ENCODE data around the gene TGFBR1. TPM values are rescaled to one million over a fixed set of nuclear protein-coding genes. Genes with fewer than 3 reads are reported as not detected.

Gene TGFBR1
- total and polyA plus RNA-seq, 2 donors: 17.0 to 19.4 TPM

GRCh38 chr9:99143655-99144054, 38.7 kb downstream of the TGFBR1 start:
- Histone ChIP-seq H3K9me3 (ENCODE audit: control insufficient read depth in 2 of 2, insufficient read depth in 1 of 2, low read length in 1 of 2) (no peaks in the 10 kb centered on the region), H3K4me1 (ENCODE audit: control insufficient read depth in 2 of 2, insufficient read depth in 2 of 2, low read length in 2 of 2) (no peaks in the 10 kb centered on the region), H3K4me3 (ENCODE audit: low read length in 2 of 2) (no peak overlapping the region), H3K27ac (ENCODE audit: low read depth in 1 of 2, low read length in 1 of 2) (no peak overlapping the region), H3K36me3 (ENCODE audit: control insufficient read depth in 2 of 2, insufficient read depth in 2 of 2, low read length in 1 of 2) (peaks cover 0 to 22% of the 10 kb centered on the region in 2 donors), H3K27me3 (ENCODE audit: control insufficient read depth in 2 of 2, insufficient read depth in 1 of 2, low read length in 1 of 2) (no peaks in the 10 kb centered on the region)
- DNase-seq (ENCODE audit: low read depth in 6 of 9, low spot score in 9 of 9): no peak
- 95% methylated on average over 3 of the region's 3 CpGs for WGBS

- no peak overlapping the region for H3K27ac ChIP-seq (ENCODE audit: low read depth in 1 of 2, low read length in 1 of 2)
- H3K36me3 ChIP-seq (ENCODE audit: control insufficient read depth in 2 of 2, insufficient read depth in 2 of 2, low read length in 1 of 2): peaks cover 0 to 26% of the 10 kb centered on the region in 2 donors
Observed at GRCh38 chr9:99144966-99145365, 40.1 kb downstream of the TGFBR1 start.

GRCh38 chr9:99146574-99146973, 41.7 kb downstream of the TGFBR1 start:
- H3K27ac ChIP-seq (ENCODE audit: low read depth in 1 of 2, low read length in 1 of 2): no peak overlapping the region
- peaks cover 5% of the 10 kb centered on the region in 2 donors for H3K4me1 ChIP-seq (ENCODE audit: control insufficient read depth in 2 of 2, insufficient read depth in 2 of 2, low read length in 2 of 2)
- H3K36me3 ChIP-seq (ENCODE audit: control insufficient read depth in 2 of 2, insufficient read depth in 2 of 2, low read length in 1 of 2): peaks cover 0 to 26% of the 10 kb centered on the region in 2 donors
- DNase-seq (ENCODE audit: low read depth in 6 of 9, low spot score in 9 of 9): no peak
- no peaks in the 10 kb centered on the region for H3K9me3 ChIP-seq (ENCODE audit: control insufficient read depth in 2 of 2, insufficient read depth in 1 of 2, low read length in 1 of 2)
- 98% methylated on average over 4 of the region's 4 CpGs for WGBS
- H3K27me3 ChIP-seq (ENCODE audit: control insufficient read depth in 2 of 2, insufficient read depth in 1 of 2, low read length in 1 of 2): no peaks in the 10 kb centered on the region
- no peak overlapping the region for H3K4me3 ChIP-seq (ENCODE audit: low read length in 2 of 2)

More at GRCh38 chr9:99144966-99145365, 40.1 kb downstream of the TGFBR1 start:
- H3K9me3 ChIP-seq (ENCODE audit: control insufficient read depth in 2 of 2, insufficient read depth in 1 of 2, low read length in 1 of 2): no peaks in the 10 kb centered on the region
- H3K4me3 ChIP-seq (ENCODE audit: low read length in 2 of 2): no peak overlapping the region
- DNase-seq (ENCODE audit: low read depth in 6 of 9, low spot score in 9 of 9): no peak
- WGBS: 87% methylated on average over 4 of the region's 4 CpGs
- peaks cover 0 to 5% of the 10 kb centered on the region in 2 donors for H3K4me1 ChIP-seq (ENCODE audit: control insufficient read depth in 2 of 2, insufficient read depth in 2 of 2, low read length in 2 of 2)
- H3K27me3 ChIP-seq (ENCODE audit: control insufficient read depth in 2 of 2, insufficient read depth in 1 of 2, low read length in 1 of 2): no peaks in the 10 kb centered on the region

- peaks cover 5% of the 10 kb centered on the region in 2 donors for H3K4me1 ChIP-seq (ENCODE audit: control insufficient read depth in 2 of 2, insufficient read depth in 2 of 2, low read length in 2 of 2)
- no peak overlapping the region for H3K27ac ChIP-seq (ENCODE audit: low read depth in 1 of 2, low read length in 1 of 2)
- no peak overlapping the region for H3K4me3 ChIP-seq (ENCODE audit: low read length in 2 of 2)
- H3K36me3 ChIP-seq (ENCODE audit: control insufficient read depth in 2 of 2, insufficient read depth in 2 of 2, low read length in 1 of 2): peaks cover 0 to 26% of the 10 kb centered on the region in 2 donors
- no peak for DNase-seq (ENCODE audit: low read depth in 6 of 9, low spot score in 9 of 9)
- H3K27me3 ChIP-seq (ENCODE audit: control insufficient read depth in 2 of 2, insufficient read depth in 1 of 2, low read length in 1 of 2): no peaks in the 10 kb centered on the region
- no peaks in the 10 kb centered on the region for H3K9me3 ChIP-seq (ENCODE audit: control insufficient read depth in 2 of 2, insufficient read depth in 1 of 2, low read length in 1 of 2)
Observed at GRCh38 chr9:99147177-99147576, 42.3 kb downstream of the TGFBR1 start.

- peak; percentile 33 to 90 (median 70) for DNase-seq (ENCODE audit: low read depth in 6 of 9, low spot score in 9 of 9)
Observed at GRCh38 chr9:99150451-99151171, 45.7 kb downstream of the TGFBR1 start.

GRCh38 chr9:99154356-99154755, 49.4 kb downstream of the TGFBR1 start:
- no peaks in the 10 kb centered on the region for H3K27me3 ChIP-seq (ENCODE audit: control insufficient read depth in 2 of 2, insufficient read depth in 1 of 2, low read length in 1 of 2)
- no peak overlapping the region for H3K4me3 ChIP-seq (ENCODE audit: low read length in 2 of 2)
- peaks cover 0 to 1% of the 10 kb centered on the region in 2 donors for H3K36me3 ChIP-seq (ENCODE audit: control insufficient read depth in 2 of 2, insufficient read depth in 2 of 2, low read length in 1 of 2)
- H3K27ac ChIP-seq (ENCODE audit: low read depth in 1 of 2, low read length in 1 of 2): no peak overlapping the region
- H3K4me1 ChIP-seq (ENCODE audit: control insufficient read depth in 2 of 2, insufficient read depth in 2 of 2, low read length in 2 of 2): peaks cover 1 to 5% of the 10 kb centered on the region in 2 donors
- H3K9me3 ChIP-seq (ENCODE audit: control insufficient read depth in 2 of 2, insufficient read depth in 1 of 2, low read length in 1 of 2): no peaks in the 10 kb centered on the region
- WGBS: 84% methylated on average over 3 of the region's 3 CpGs
- no peak for DNase-seq (ENCODE audit: low read depth in 6 of 9, low spot score in 9 of 9)

More at GRCh38 chr9:99150451-99151171, 45.7 kb downstream of the TGFBR1 start:
- WGBS: 23% methylated on average over 8 of the region's 8 CpGs
- Histone ChIP-seq H3K4me3 (ENCODE audit: low read length in 2 of 2) (peak overlapping the region in 1 of 2 donors; percentile 0), H3K9me3 (ENCODE audit: control insufficient read depth in 2 of 2, insufficient read depth in 1 of 2, low read length in 1 of 2) (no peaks in the 10 kb centered on the region), H3K27me3 (ENCODE audit: control insufficient read depth in 2 of 2, insufficient read depth in 1 of 2, low read length in 1 of 2) (no peaks in the 10 kb centered on the region), H3K27ac (ENCODE audit: low read depth in 1 of 2, low read length in 1 of 2) (peak overlapping the region in 1 of 2 donors; percentile 73), H3K4me1 (ENCODE audit: control insufficient read depth in 2 of 2, insufficient read depth in 2 of 2, low read length in 2 of 2) (peaks cover 5% of the 10 kb centered on the region in 2 donors), H3K36me3 (ENCODE audit: control insufficient read depth in 2 of 2, insufficient read depth in 2 of 2, low read length in 1 of 2) (peaks cover 0 to 16% of the 10 kb centered on the region in 2 donors)

- no peaks in the 10 kb centered on the region for H3K27me3 ChIP-seq (ENCODE audit: control insufficient read depth in 2 of 2, insufficient read depth in 1 of 2, low read length in 1 of 2)
- no peak for DNase-seq (ENCODE audit: low read depth in 6 of 9, low spot score in 9 of 9)
- no peak overlapping the region for H3K4me3 ChIP-seq (ENCODE audit: low read length in 2 of 2)
- H3K9me3 ChIP-seq (ENCODE audit: control insufficient read depth in 2 of 2, insufficient read depth in 1 of 2, low read length in 1 of 2): no peaks in the 10 kb centered on the region
- H3K27ac ChIP-seq (ENCODE audit: low read depth in 1 of 2, low read length in 1 of 2): no peak overlapping the region
- H3K36me3 ChIP-seq (ENCODE audit: control insufficient read depth in 2 of 2, insufficient read depth in 2 of 2, low read length in 1 of 2): no peaks in the 10 kb centered on the region
- 79% methylated on average over 2 of the region's 2 CpGs for WGBS
- peaks cover 0 to 1% of the 10 kb centered on the region in 2 donors for H3K4me1 ChIP-seq (ENCODE audit: control insufficient read depth in 2 of 2, insufficient read depth in 2 of 2, low read length in 2 of 2)
Observed at GRCh38 chr9:99155736-99156135, 50.8 kb downstream of the TGFBR1 start.

GRCh38 chr9:99158629-99159028, 53.7 kb downstream of the TGFBR1 start:
- Histone ChIP-seq H3K27ac (ENCODE audit: low read depth in 1 of 2, low read length in 1 of 2) (no peak overlapping the region), H3K4me3 (ENCODE audit: low read length in 2 of 2) (no peak overlapping the region), H3K36me3 (ENCODE audit: control insufficient read depth in 2 of 2, insufficient read depth in 2 of 2, low read length in 1 of 2) (no peaks in the 10 kb centered on the region), H3K27me3 (ENCODE audit: control insufficient read depth in 2 of 2, insufficient read depth in 1 of 2, low read length in 1 of 2) (no peaks in the 10 kb centered on the region), H3K9me3 (ENCODE audit: control insufficient read depth in 2 of 2, insufficient read depth in 1 of 2, low read length in 1 of 2) (no peaks in the 10 kb centered on the region), H3K4me1 (ENCODE audit: control insufficient read depth in 2 of 2, insufficient read depth in 2 of 2, low read length in 2 of 2) (no peaks in the 10 kb centered on the region)
- no peak for DNase-seq (ENCODE audit: low read depth in 6 of 9, low spot score in 9 of 9)
- 91% methylated on average over 4 of the region's 4 CpGs for WGBS

GRCh38 chr9:99160173-99160572, 55.3 kb downstream of the TGFBR1 start:
- 96% methylated on average over 6 of the region's 6 CpGs for WGBS
- Histone ChIP-seq H3K4me1 (ENCODE audit: control insufficient read depth in 2 of 2, insufficient read depth in 2 of 2, low read length in 2 of 2) (no peaks in the 10 kb centered on the region), H3K27me3 (ENCODE audit: control insufficient read depth in 2 of 2, insufficient read depth in 1 of 2, low read length in 1 of 2) (no peaks in the 10 kb centered on the region), H3K27ac (ENCODE audit: low read depth in 1 of 2, low read length in 1 of 2) (no peak overlapping the region), H3K4me3 (ENCODE audit: low read length in 2 of 2) (no peak overlapping the region), H3K36me3 (ENCODE audit: control insufficient read depth in 2 of 2, insufficient read depth in 2 of 2, low read length in 1 of 2) (no peaks in the 10 kb centered on the region), H3K9me3 (ENCODE audit: control insufficient read depth in 2 of 2, insufficient read depth in 1 of 2, low read length in 1 of 2) (no peaks in the 10 kb centered on the region)
- DNase-seq (ENCODE audit: low read depth in 6 of 9, low spot score in 9 of 9): no peak

Data from thymus (tissue), 11 donors.